Cardiac fibroblast (primary cell): Measurements from ENCODE around the gene PBXIP1.
"Not testable (repeated sequence)": the region's sequence is repeated elsewhere in the genome, so short reads cannot be mapped to it uniquely, and the experiment has no call there.

ENCODE experiments used
- DNase-seq, 2 donors: peaks; one replicate each; pipeline versions ENCODE4 v3.0.0 to v3.0.0-alpha.2; 2010; ENCODE audit warnings: low read depth in 2 of 2
- H3K4me3 ChIP-seq, 2 donors: replicated peaks in 1 of 2; 1 replicate in 1 of 2; 2 replicates in 1 of 2; pipeline ENCODE4 v1.5.1; 2011; ENCODE audit warnings: low read depth in 2 of 2, low read length in 2 of 2, mild to moderate bottlenecking in 2 of 2, moderate library complexity in 1 of 2
- CTCF ChIP-seq: IDR thresholded peaks from one replicate; pipeline ENCODE4 v1.5.1; 2011; ENCODE audit warnings: low read depth, mild to moderate bottlenecking, low read length, inconsistent platforms

Gene PBXIP1

GRCh38 chr1:154998818-154999570, 43.1 kb upstream of the PBXIP1 start:
- peak; percentile 79 to 83 for DNase-seq
- H3K4me3 ChIP-seq = peak overlapping the region; percentile 28 to 34
- TF ChIP-seq CTCF = peak; percentile 96

- no peak overlapping the region for H3K4me3 ChIP-seq
- no peak for DNase-seq
- TF ChIP-seq CTCF = peak; percentile 15
Measured at GRCh38 chr1:154998201-154998780, 42.4 kb upstream of the PBXIP1 start.

GRCh38 chr1:154996966-154997701, 41.2 kb upstream of the PBXIP1 start:
- H3K4me3 ChIP-seq = no peak overlapping the region
- DNase-seq = no peak
- no peak for TF ChIP-seq CTCF

- peak; percentile 39 for TF ChIP-seq CTCF
- peak; percentile 91 for DNase-seq
- H3K4me3 ChIP-seq = not testable (repeated sequence)
Measured at GRCh38 chr1:154995301-154995983, 39.5 kb upstream of the PBXIP1 start.

- TF ChIP-seq CTCF = no peak
- DNase-seq = no peak
- H3K4me3 ChIP-seq = no peak overlapping the region
Measured at GRCh38 chr1:154994591-154994990, 38.7 kb upstream of the PBXIP1 start.

GRCh38 chr1:154994269-154994587, 38.3 kb upstream of the PBXIP1 start:
- DNase-seq = no peak
- H3K4me3 ChIP-seq = no peak overlapping the region
- TF ChIP-seq CTCF = no peak
